HepG2 (cell line): ENCODE measurements around the gene RNPEPL1. TPM values are rescaled to one million over a fixed set of nuclear protein-coding genes. Genes with fewer than 3 reads are reported as not detected.

Source experiments
- BRCA1 ChIP-seq: sonication (generic); formaldehyde crosslinking; IDR thresholded peaks from 2 replicates; pipeline ENCODE4 v1.4.0; 2020; ENCODE audit warnings: missing genetic modification reagents
- FOXO1 ChIP-seq: sonication (generic); formaldehyde crosslinking; IDR thresholded peaks from 2 replicates; pipeline ENCODE4 v1.4.0; 2020; ENCODE audit warnings: missing genetic modification reagents
- MED8 ChIP-seq: sonication (generic); formaldehyde crosslinking; IDR thresholded peaks from 2 replicates; pipeline ENCODE4 v1.8.1; 2023; ENCODE audit warnings: mild to moderate bottlenecking, missing genetic modification reagents; ENCODE audit not compliant: insufficient replicate concordance
- MLXIP ChIP-seq: sonication (generic); formaldehyde crosslinking; IDR thresholded peaks from 2 replicates; pipeline ENCODE4 v1.9.0; 2021; ENCODE audit warnings: missing genetic modification reagents, borderline replicate concordance
- MZF1 ChIP-seq: sonication (generic); formaldehyde crosslinking; IDR thresholded peaks from 2 replicates; pipeline ENCODE4 v1.8.1; 2023; ENCODE audit warnings: mild to moderate bottlenecking, missing genetic modification reagents, borderline replicate concordance
- ZNF251 ChIP-seq: sonication (generic); formaldehyde crosslinking; IDR thresholded peaks from 2 replicates; pipeline ENCODE4 v1.9.0; 2021; ENCODE audit warnings: mild to moderate bottlenecking, missing genetic modification reagents
- ZNF281 ChIP-seq: sonication (generic); formaldehyde crosslinking; IDR thresholded peaks from 2 replicates; pipeline ENCODE4 v1.4.0; 2020; ENCODE audit warnings: missing genetic modification reagents, borderline replicate concordance
- ZNF33B ChIP-seq: sonication (generic); formaldehyde crosslinking; IDR thresholded peaks from 2 replicates; pipeline ENCODE4 v1.5.1; 2020; ENCODE audit warnings: mild to moderate bottlenecking, missing genetic modification reagents
- ZNF362 ChIP-seq: sonication (generic); formaldehyde crosslinking; IDR thresholded peaks from 2 replicates; pipeline ENCODE4 v1.4.0; 2020; ENCODE audit warnings: missing genetic modification reagents, mild to moderate bottlenecking, borderline replicate concordance
- ZNF367 ChIP-seq: sonication (generic); formaldehyde crosslinking; IDR thresholded peaks from 2 replicates; pipeline ENCODE4 v1.4.0; 2020; ENCODE audit warnings: missing genetic modification reagents, borderline replicate concordance
- ZNF556 ChIP-seq: sonication (generic); formaldehyde crosslinking; IDR thresholded peaks from 2 replicates; pipeline ENCODE4 v1.4.0; 2020; ENCODE audit warnings: mild to moderate bottlenecking, missing genetic modification reagents, borderline replicate concordance
- ZNF577 ChIP-seq: sonication (generic); formaldehyde crosslinking; IDR thresholded peaks from 2 replicates; pipeline ENCODE4 v1.4.0; 2020; ENCODE audit warnings: mild to moderate bottlenecking, low read depth, missing genetic modification reagents, borderline replicate concordance
- ZSCAN5A ChIP-seq: sonication (generic); formaldehyde crosslinking; IDR thresholded peaks from 2 replicates; pipeline ENCODE4 v1.8.0; 2022; ENCODE audit warnings: mild to moderate bottlenecking, missing genetic modification reagents, borderline replicate concordance
- polyA plus RNA-seq, 8 experiments: library from polyadenylated mRNA; depleted of rRNA in 3 of 8; stranded (reverse) in 7 of 8; unstranded in 1 of 8; fragments of >200 nt; fragmentation: Illumina TruSeq in 4 of 8; extraction: Trizol in 4 of 8; gene quantifications; 2 replicates each; pipeline versions ENCODE4 v1.2.1 to v1.2.3, GENCODE V29; 2011 to 2016; ENCODE audit warnings: low read depth in 4 of 8, missing spikeins in 1 of 8, mixed read lengths in 1 of 8; ENCODE audit not compliant: insufficient read depth in 1 of 8
- total RNA-seq, 5 experiments: library from RNA; depleted of rRNA; stranded (reverse); fragments of >200 nt; fragmentation: Illumina TruSeq; extraction: Trizol; gene quantifications; 2 replicates each; pipeline ENCODE4 v1.2.3, GENCODE V29; 2016; ENCODE audit warnings: low read depth in 1 of 5
- TF ChIP-seq, protein P1 (sequence below): conservative IDR thresholded peaks from 2 replicates; pipeline ENCODE4 v1.6.1; 2018; ENCODE audit warnings: missing genetic modification reagents

The RNPEPL1 gene
- total and polyA plus RNA-seq, 2 of the 13 experiments (the other 11 are each of a cell fraction or from before 2014, with no cell fraction given) = 13.0 to 18.0 TPM

DNA sequence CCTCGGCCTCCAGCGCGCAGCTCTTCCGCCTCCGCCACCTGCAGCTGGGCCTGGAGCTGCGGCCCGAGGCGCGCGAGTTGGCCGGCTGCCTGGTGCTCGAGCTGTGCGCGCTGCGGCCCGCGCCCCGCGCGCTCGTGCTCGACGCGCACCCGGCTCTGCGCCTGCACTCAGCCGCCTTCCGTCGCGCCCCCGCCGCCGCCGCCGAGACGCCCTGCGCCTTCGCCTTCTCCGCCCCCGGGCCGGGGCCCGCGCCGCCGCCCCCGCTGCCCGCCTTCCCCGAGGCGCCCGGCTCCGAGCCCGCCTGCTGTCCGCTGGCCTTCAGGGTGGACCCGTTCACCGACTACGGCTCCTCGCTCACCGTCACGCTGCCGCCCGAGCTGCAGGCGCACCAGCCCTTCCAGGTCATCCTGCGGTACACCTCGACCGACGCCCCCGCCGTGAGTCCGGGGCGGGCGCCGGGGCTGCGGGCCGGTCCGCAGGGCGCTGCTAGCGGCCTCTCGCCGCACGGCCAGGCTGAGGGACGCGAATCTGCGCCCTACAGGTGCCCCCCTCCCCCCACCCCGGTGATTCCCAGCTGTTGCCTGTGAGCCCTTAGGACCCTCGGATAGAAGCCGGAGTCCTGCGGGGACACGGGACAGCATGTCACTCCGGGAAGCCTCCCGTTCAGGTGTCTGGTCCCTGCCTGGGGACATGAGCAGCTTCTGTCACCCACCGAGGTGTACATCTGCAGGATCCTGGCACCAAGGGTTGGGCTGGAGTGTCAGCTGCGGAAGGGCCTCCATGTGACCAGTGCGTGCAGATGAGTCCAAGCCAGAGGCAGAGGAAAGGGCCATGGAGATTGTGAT, 616 bp downstream of the RNPEPL1 start (continued):
- TF ChIP-seq, protein P1, sequence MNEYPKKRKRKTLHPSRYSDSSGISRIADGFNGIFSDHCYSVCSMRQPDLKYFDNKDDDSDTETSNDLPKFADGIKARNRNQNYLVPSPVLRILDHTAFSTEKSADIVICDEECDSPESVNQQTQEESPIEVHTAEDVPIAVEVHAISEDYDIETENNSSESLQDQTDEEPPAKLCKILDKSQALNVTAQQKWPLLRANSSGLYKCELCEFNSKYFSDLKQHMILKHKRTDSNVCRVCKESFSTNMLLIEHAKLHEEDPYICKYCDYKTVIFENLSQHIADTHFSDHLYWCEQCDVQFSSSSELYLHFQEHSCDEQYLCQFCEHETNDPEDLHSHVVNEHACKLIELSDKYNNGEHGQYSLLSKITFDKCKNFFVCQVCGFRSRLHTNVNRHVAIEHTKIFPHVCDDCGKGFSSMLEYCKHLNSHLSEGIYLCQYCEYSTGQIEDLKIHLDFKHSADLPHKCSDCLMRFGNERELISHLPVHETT (CRISPR knock-in tag) = no peak
- TF ChIP-seq MED8 (CRISPR knock-in tag) = no peak
- TF ChIP-seq BRCA1 (CRISPR knock-in tag) = no peak
- TF ChIP-seq FOXO1 (CRISPR knock-in tag) = no peak
- TF ChIP-seq ZNF362 (CRISPR knock-in tag) = no peak
- TF ChIP-seq ZSCAN5A (CRISPR knock-in tag) = no peak
- no peak for TF ChIP-seq MZF1
- TF ChIP-seq MLXIP = 0 out of 2 replicates have a peak, but pooled peaks have one; percentile 55
- TF ChIP-seq ZNF251 (CRISPR knock-in tag) = no peak
- TF ChIP-seq ZNF367 (CRISPR knock-in tag) = no peak
- peak; percentile 66 for TF ChIP-seq ZNF281
- 0 out of 2 replicates have a peak, but pooled peaks have one; percentile 81 for TF ChIP-seq ZNF33B (CRISPR knock-in tag)
- no peak for TF ChIP-seq ZNF577
- 0 out of 2 replicates have a peak, but pooled peaks have one; percentile 62 for TF ChIP-seq ZNF556 (CRISPR knock-in tag)
